Neural progenitor cell (in vitro differentiated cells): ENCODE results near the gene ZFP90. TPM values are rescaled to one million over a fixed set of nuclear protein-coding genes. Genes with fewer than 3 reads are reported as not detected.

Source experiments
- DNase-seq: peaks from one replicate; pipeline ENCODE4 v3.0.0-alpha.2; 2016; ENCODE audit warnings: low spot score
- H2AFZ ChIP-seq: fragments of 200-600 bp; sonication (generic); replicated peaks from 2 replicates; pipeline ENCODE4 v1.6.1; 2016; ENCODE audit warnings: antibody characterized with exemption
- H3F3A ChIP-seq: fragments of 200-600 bp; sonication (generic); 2 replicates; pipeline ENCODE4 v1.6.1; 2016; ENCODE audit warnings: antibody characterized with exemption, low read depth
- H3K27ac ChIP-seq: fragments of 200-600 bp; sonication (generic); 2 replicates; pipeline ENCODE4 v1.5.1; 2016; ENCODE audit warnings: mild to moderate bottlenecking
- H3K27me3 ChIP-seq: fragments of 200-600 bp; sonication (generic); 2 replicates; pipeline ENCODE4 v1.6.1; 2016; ENCODE audit warnings: mild to moderate bottlenecking, moderate library complexity
- H3K36me3 ChIP-seq: fragments of 200-600 bp; sonication (generic); 2 replicates; pipeline ENCODE4 v1.5.1; 2016
- H3K4me1 ChIP-seq: fragments of 200-600 bp; sonication (generic); 2 replicates; pipeline ENCODE4 v1.6.1; 2016; ENCODE audit warnings: mixed run types
- H3K4me2 ChIP-seq: fragments of 200-600 bp; sonication (generic); 2 replicates; pipeline ENCODE4 v1.6.1; 2016
- H3K4me3 ChIP-seq: fragments of 200-600 bp; sonication (generic); 2 replicates; pipeline ENCODE4 v1.5.1; 2016
- H3K79me2 ChIP-seq: fragments of 200-600 bp; sonication (generic); 2 replicates; pipeline ENCODE4 v1.6.1; 2016; ENCODE audit warnings: low read depth
- H3K9ac ChIP-seq: fragments of 200-600 bp; sonication (generic); 2 replicates; pipeline ENCODE4 v1.6.1; 2016
- H3K9me3 ChIP-seq: fragments of 200-600 bp; sonication (generic); 2 replicates; pipeline ENCODE4 v1.5.1; 2016; ENCODE audit warnings: low read depth
- H4K20me1 ChIP-seq: fragments of 200-600 bp; sonication (generic); 2 replicates; pipeline ENCODE4 v1.6.1; 2016; ENCODE audit warnings: low read depth
- H3K27ac Mint-ChIP-seq: 3 replicates; pipeline ENCODE4 v1.8.0; 2021; ENCODE audit warnings: mixed read lengths
- H3K27me3 Mint-ChIP-seq: 2 replicates; pipeline ENCODE4 v1.8.0; 2022; ENCODE audit warnings: low read depth, mild to moderate bottlenecking, inconsistent platforms, moderate library complexity, mixed read lengths; ENCODE audit not compliant: insufficient read depth
- H3K36me3 Mint-ChIP-seq: 3 replicates; pipeline ENCODE4 v1.8.0; 2021; ENCODE audit warnings: mixed read lengths
- H3K4me1 Mint-ChIP-seq: 3 replicates; pipeline ENCODE4 v1.8.0; 2021; ENCODE audit warnings: mixed read lengths
- H3K4me3 Mint-ChIP-seq: 3 replicates; pipeline ENCODE4 v1.8.0; 2021; ENCODE audit warnings: mild to moderate bottlenecking, moderate library complexity, mixed read lengths
- H3K9me3 Mint-ChIP-seq: 3 replicates; pipeline ENCODE4 v1.8.0; 2020; ENCODE audit warnings: mixed read lengths
- EZH2 ChIP-seq: fragments of 200-600 bp; sonication (generic); IDR thresholded peaks from 2 replicates; pipeline ENCODE4 v1.6.1; 2017; ENCODE audit warnings: antibody characterized with exemption, mild to moderate bottlenecking, moderate library complexity
- EZH2phosphoT487 ChIP-seq: fragments of 200-600 bp; sonication (generic); IDR thresholded peaks from 2 replicates; pipeline ENCODE4 v1.6.1; 2017; ENCODE audit warnings: antibody characterized with exemption
- total RNA-seq: library from RNA; depleted of rRNA; stranded (reverse); fragments of >200 nt; gene quantifications from 2 replicates; pipeline ENCODE4 v1.2.3, GENCODE V29; 2015; ENCODE audit warnings: low replicate concordance
- TF ChIP-seq, protein P1 (sequence below): fragments of 200-600 bp; sonication (generic); IDR thresholded peaks from 2 replicates; pipeline ENCODE4 v1.5.1; 2017; ENCODE audit warnings: antibody characterized with exemption, mild to moderate bottlenecking

ZFP90 gene
- total RNA-seq, 1 donor from 2014 or later = 63.6 TPM

DNA sequence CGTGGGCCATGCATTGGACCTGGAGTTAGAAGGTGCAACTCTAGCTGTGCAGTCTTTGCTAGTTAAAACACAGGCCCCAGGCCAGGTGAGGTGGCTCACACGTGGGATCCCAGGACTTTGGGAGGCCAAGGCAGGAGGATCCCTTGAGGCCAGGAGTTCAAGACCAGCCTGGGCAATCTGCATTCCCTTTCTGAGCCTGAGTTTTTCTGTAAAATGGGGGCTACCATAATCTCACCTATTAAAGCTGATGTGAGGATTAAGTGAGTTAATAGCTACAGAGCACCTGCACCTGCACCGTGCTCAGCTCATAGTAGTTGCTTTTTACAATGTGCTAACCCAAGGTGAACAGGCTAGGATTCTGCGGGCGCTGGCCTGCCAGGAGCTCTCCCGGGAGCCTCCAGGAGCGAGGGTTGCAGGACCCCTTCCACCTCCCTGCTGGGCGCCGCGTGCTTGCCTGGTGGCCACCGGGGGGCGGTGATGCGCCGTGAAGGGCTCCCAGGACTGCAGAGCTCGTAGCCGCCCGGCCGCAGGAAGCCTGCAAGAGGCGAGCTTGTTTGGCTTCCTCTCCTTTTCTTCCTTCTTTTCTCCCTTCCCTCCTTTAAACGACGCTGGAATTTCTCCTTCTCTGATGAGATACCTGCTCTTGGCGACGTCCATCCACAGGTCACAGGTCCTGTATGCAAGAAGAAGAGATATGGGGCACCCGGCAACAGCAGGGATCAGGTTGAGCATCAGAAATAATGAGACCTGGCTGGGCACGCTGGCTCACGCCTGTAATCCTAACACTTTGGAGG is 51.3 kb downstream of the ZFP90 start:
- no peaks in the 10 kb centered on the region for H3K9me3 ChIP-seq
- Mint-ChIP-seq H3K36me3 (peaks cover 12% of the 10 kb centered on the region), H3K9me3 (peaks cover 33% of the 10 kb centered on the region), H3K27me3 (no peaks in the 10 kb centered on the region), H3K4me3 (no peak overlapping the region), H3K4me1 (no peaks in the 10 kb centered on the region), H3K27ac (no peak overlapping the region)
- no peak overlapping the region for H3K4me3 ChIP-seq
- no peaks in the 10 kb centered on the region for H3K36me3 ChIP-seq
- DNase-seq = peak; percentile 86
- no peaks in the 10 kb centered on the region for H4K20me1 ChIP-seq
- TF ChIP-seq, protein P1, sequence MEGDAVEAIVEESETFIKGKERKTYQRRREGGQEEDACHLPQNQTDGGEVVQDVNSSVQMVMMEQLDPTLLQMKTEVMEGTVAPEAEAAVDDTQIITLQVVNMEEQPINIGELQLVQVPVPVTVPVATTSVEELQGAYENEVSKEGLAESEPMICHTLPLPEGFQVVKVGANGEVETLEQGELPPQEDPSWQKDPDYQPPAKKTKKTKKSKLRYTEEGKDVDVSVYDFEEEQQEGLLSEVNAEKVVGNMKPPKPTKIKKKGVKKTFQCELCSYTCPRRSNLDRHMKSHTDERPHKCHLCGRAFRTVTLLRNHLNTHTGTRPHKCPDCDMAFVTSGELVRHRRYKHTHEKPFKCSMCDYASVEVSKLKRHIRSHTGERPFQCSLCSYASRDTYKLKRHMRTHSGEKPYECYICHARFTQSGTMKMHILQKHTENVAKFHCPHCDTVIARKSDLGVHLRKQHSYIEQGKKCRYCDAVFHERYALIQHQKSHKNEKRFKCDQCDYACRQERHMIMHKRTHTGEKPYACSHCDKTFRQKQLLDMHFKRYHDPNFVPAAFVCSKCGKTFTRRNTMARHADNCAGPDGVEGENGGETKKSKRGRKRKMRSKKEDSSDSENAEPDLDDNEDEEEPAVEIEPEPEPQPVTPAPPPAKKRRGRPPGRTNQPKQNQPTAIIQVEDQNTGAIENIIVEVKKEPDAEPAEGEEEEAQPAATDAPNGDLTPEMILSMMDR = peak; percentile 84
- TF ChIP-seq EZH2phosphoT487 (no peak), EZH2 (no peak)
- no peak overlapping the region for H3K27ac ChIP-seq
- H3K4me2 ChIP-seq = no peak overlapping the region
- H3K9ac ChIP-seq = no peak overlapping the region
- H3K27me3 ChIP-seq = no peaks in the 10 kb centered on the region
- H3K79me2 ChIP-seq = no peaks in the 10 kb centered on the region
- no peaks in the 10 kb centered on the region for H3K4me1 ChIP-seq
- H2AFZ ChIP-seq = peak overlapping the region; percentile 78
- peaks cover 9% of the 10 kb centered on the region for H3F3A ChIP-seq

DNA sequence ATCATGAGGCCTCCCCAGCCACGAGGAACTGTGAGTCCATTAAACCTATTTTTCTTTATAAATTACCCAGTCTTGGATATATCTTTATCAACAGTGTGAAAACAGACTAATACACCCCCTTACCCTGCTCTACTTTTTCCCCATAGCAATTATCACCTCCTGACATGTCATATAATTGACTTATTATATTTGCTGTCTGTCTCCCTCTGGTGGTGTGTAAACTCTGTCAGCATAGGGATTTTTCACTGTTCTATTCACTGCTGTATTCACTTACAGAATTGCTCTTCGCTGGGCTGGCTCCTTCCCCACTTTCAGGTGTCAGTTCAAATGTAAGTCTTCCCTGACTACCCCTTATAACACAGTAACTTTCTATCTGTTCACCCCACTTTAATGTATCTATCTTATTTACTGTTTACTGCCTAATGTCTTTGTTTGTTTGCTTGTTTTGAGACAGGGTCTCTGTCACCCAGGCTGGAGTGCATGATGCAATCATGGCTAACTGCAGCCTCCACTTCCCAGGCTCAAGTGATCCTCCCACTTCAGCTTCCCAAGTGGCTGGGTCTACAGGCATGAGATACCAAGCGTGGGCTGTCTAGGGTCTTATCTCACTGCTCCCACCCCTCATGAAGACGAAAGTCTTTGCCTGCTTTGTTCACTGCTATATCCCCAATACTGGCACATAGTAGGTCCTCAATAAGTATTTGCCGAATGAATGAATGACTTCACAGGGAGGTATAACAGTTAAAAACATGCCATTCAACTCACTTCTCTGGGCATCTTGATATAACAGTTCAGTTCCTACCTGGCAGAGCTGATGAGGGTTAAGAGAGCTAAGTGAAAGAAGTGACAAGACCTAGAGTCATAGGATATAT is 53.6 kb downstream of the ZFP90 start:
- H3K36me3 ChIP-seq = no peaks in the 10 kb centered on the region
- DNase-seq = no peak
- no peak overlapping the region for H2AFZ ChIP-seq
- peaks cover 12% of the 10 kb centered on the region for H3K36me3 Mint-ChIP-seq
- no peaks in the 10 kb centered on the region for H3K9me3 ChIP-seq
- no peaks in the 10 kb centered on the region for H3K4me1 Mint-ChIP-seq
- no peaks in the 10 kb centered on the region for H3K27me3 Mint-ChIP-seq
- H3K4me3 Mint-ChIP-seq = no peak overlapping the region
- no peaks in the 10 kb centered on the region for H3K27me3 ChIP-seq
- no peak overlapping the region for H3K9ac ChIP-seq
- no peaks in the 10 kb centered on the region for H3K4me1 ChIP-seq
- no peak overlapping the region for H3K4me2 ChIP-seq
- H3F3A ChIP-seq = peaks cover 9% of the 10 kb centered on the region
- no peaks in the 10 kb centered on the region for H3K79me2 ChIP-seq
- no peak overlapping the region for H3K4me3 ChIP-seq
- no peak overlapping the region for H3K27ac Mint-ChIP-seq
- peaks cover 33% of the 10 kb centered on the region for H3K9me3 Mint-ChIP-seq
- no peak overlapping the region for H3K27ac ChIP-seq
- no peaks in the 10 kb centered on the region for H4K20me1 ChIP-seq
- TF ChIP-seq EZH2 (no peak), EZH2phosphoT487 (no peak)
- TF ChIP-seq, protein P1 = peak; percentile 26

DNA sequence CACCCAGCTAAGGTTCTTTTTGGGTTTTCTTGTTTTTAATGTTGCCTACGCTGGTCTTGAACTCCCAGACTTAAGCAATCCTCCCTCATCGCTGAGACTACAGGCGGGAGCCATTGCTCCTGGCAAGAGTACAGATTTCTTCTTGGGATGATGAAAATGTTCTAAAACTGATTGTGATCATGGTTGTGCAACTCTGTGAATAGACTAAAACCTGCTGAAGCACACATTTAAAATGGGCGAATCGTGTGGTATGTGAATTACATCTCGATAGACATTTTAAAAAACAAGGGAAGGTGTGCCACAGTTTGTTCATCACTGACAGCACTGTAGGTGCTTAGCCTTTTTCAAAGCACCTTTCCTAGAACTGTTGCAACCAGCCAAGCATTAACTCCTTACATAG is 57.2 kb downstream of the ZFP90 start:
- Histone ChIP-seq H3K27ac (no peak overlapping the region), H2AFZ (no peak overlapping the region), H4K20me1 (no peaks in the 10 kb centered on the region), H3K4me3 (no peak overlapping the region), H3K27me3 (no peaks in the 10 kb centered on the region), H3K9ac (no peak overlapping the region), H3K9me3 (no peaks in the 10 kb centered on the region), H3K79me2 (no peaks in the 10 kb centered on the region), H3F3A (no peaks in the 10 kb centered on the region), H3K4me1 (no peaks in the 10 kb centered on the region), H3K36me3 (no peaks in the 10 kb centered on the region), H3K4me2 (no peak overlapping the region)
- H3K27ac Mint-ChIP-seq = no peak overlapping the region
- peaks cover 25% of the 10 kb centered on the region for H3K9me3 Mint-ChIP-seq
- H3K27me3 Mint-ChIP-seq = no peaks in the 10 kb centered on the region
- no peak overlapping the region for H3K4me3 Mint-ChIP-seq
- TF ChIP-seq EZH2 (no peak), EZH2phosphoT487 (no peak)
- TF ChIP-seq, protein P1 = no peak
- H3K36me3 Mint-ChIP-seq = peaks cover 7% of the 10 kb centered on the region
- H3K4me1 Mint-ChIP-seq = no peaks in the 10 kb centered on the region
- DNase-seq = no peak
